Tibial nerve (tissue), 4 donors: ENCODE measurements around the gene SEMA3A.
"Not testable (repeated sequence)": the region's sequence is repeated elsewhere in the genome, so short reads cannot be mapped to it uniquely, and the experiment has no call there.

Source experiments
- CTCF ChIP-seq, 5 experiments: fragments of 200-600 bp in 3 of 5; fragments of 450-650 bp in 2 of 5; sonication (generic) in 3 of 5; IDR thresholded peaks; one replicate each; pipeline ENCODE4 v1.5.1; 2016 to 2019; ENCODE audit warnings: antibody characterized with exemption in 5 of 5, mild to moderate bottlenecking in 3 of 5, moderate library complexity in 2 of 5
- EP300 ChIP-seq, 2 donors: sonication (generic); formaldehyde crosslinking; IDR thresholded peaks; one replicate each; pipeline ENCODE4 v1.6.1; 2017; ENCODE audit warnings: antibody characterized with exemption in 2 of 2, mild to moderate bottlenecking in 1 of 2

DNA sequence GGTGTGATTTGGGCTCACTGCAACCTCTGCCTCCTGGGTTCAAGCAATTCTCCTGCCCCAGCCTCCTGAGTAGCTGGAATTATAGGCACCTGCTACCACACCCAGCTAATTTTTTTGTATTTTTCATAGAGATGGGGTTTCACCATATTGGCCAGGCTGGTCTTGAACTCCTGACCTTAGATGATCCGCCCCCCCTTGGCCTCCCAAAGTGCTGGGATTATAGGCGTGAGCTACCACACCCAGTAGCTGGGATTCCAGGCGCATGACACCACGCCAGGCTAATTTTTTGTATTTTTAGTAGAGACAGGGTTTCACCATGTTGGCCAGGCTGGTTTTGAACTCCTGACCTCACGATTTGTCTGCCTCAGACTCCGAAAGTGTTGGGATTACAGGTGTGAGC, 20.2 kb upstream of the SEMA3A start:
- not testable (repeated sequence) for TF ChIP-seq EP300, CTCF (IDR thresholded peaks at IDR 0.05)
